GM21737 (cell line): ENCODE results near the gene AGAP3.

Source experiments
- ATAC-seq: cut with Tn5 transposase; IDR thresholded peaks from one replicate; pipeline ENCODE4 v1.9.1; 2021; ENCODE audit warnings: mild to moderate bottlenecking, moderate library complexity; ENCODE audit not compliant: unreplicated experiment

The AGAP3 gene

GRCh38 chr7:151122796-151123157 lies 36.5 kb downstream of the AGAP3 start:
- ATAC-seq, result no peak

DNA sequence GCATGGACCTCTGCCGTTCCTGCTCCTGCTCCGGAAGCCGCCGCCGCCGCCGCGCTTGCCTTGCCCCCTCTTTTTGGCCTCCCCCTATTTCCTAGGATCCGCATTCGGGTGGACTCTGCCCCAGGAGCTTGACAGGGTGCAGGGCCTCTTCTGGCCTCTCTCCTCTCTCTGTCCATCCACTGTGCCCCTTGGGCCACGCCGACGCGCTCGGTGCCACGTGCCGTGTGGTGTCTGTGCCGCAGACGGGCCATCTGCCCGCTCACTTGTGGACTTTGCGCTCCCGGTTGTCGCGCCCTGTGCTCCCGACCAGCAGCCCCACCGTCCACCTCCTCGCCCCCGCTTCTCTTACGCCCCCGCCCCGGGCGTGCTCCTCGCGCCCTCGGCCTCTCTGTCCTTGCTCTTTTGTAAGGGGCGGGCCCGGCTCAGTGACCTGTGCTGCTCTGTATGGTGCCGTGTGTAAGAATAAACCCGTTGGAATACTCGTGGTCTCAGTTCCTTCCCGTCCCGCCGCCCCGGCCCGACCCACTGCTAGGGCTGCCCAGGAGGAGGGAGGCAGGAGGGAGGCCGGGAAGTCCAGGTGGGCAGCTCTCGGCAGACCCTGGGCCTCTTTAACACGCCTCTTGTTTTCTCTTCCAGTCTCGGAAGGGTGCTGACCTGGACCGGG lies 37.0 kb downstream of the AGAP3 start:
- no peak for ATAC-seq

- peak; percentile 55 for ATAC-seq
These were observed 37.7 kb downstream of the AGAP3 start for GRCh38 chr7:151123822-151124464.

DNA sequence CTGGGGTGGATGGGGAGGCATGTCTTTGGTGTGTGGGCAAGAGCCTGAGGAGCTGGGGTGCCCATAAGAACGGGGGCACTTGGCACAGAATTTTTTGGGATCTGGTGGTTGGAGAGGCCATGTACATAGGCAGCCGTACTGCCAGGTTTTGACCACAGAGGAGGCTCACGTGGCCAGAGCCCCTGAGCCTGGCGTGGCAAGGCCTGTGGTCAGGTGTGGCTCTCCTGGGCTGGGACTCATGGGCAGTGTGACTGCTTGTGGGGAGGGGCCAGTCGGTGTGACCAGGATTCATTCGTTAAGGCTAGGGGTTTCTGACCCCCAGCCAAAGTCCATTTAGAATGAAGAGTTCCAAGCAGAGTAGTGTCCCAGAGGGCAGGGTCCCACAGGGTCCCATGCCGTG lies 38.2 kb downstream of the AGAP3 start:
- no peak for ATAC-seq

DNA sequence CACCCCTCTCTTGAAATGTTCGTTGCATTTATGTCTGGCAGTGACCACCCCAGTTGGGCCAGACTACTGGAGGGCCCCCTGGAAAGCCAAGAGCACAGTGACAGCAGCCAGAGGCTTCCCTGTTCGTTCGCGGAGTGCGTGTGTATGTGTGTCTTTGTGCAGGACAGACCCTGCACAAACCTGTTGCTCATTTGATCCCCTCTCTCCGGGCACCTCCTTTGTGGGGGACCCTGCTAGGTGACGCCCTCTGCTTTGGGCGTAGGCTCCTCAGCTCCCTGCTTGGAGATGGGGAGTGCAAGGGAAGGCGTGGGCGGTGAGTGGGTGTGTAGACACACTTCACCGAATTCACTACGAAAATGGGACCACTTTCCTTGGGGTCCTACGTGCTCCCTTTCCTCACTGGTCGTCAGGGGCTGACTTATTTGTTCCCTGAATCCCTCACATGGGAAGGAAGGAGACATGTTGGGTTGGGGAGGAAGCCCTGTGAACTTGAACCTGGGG lies 38.7 kb downstream of the AGAP3 start:
- ATAC-seq, result no peak

GRCh38 chr7:151125470-151125845 lies 39.2 kb downstream of the AGAP3 start:
- ATAC-seq, result no peak

GRCh38 chr7:151125846-151126481 lies 39.7 kb downstream of the AGAP3 start:
- ATAC-seq, result no peak

GRCh38 chr7:151126491-151127137 lies 40.3 kb downstream of the AGAP3 start:
- ATAC-seq, result no peak

GRCh38 chr7:151128144-151128543 lies 41.9 kb downstream of the AGAP3 start:
- no peak for ATAC-seq

DNA sequence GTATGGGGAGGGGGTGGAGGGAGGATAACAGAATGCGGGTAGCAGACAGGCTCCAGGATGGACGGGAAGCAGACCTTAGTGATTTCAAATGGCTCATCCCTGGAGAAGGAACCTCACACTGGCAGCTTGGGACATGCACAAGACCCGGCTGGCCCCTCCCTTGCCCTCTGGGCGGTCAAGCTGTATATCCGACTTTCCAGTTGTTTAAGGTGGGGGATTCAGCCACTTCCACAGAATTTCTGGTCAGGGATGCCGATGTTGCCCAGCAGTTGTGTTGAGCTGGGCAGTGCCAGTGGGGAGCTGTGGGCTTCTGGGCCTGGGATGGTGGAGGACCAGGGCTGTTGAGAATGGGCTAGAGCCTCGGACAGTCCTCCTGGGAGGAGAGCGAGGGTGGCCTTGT lies 42.4 kb downstream of the AGAP3 start:
- no peak for ATAC-seq

DNA sequence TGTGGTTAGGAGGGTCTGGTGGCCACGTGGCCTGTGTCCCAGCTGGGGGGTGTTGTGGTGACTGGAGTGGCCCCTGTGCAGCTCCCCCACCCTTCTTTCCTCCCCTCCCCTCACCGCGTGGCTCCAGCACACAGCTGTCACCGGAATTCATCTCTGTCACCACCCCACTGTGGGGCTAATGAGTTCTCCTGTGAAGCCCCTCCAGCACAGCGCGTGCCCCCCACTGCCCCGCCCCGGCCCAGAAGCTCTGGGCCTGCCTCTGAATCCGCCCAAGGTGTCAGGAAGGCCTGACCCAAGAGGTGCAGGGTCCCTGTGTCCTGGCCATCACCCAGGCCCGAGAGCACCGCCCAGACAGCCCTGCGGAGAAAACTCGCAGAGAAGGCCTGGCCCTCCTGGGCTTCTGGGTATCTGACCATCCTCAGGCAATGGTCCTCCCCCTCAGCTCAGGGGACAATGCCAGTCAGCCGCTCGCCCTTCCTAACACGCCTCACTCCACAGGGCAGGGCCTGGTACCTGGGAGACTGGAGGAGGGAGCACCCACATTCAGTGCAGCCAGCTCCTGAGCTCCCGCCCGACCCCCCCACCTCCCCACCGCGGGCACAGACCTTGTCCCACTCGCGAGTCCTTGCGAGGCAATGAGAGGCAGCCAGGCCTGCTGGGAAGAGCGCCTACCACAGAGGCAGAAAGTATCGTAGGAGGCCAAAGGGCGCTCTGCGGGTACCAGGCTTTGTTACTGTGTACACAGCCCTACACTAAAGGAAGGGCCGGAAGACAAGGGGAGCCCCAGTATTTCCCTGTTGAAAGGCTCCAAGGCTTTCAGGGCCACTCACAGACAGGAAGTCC lies 43.1 kb downstream of the AGAP3 start:
- no peak for ATAC-seq

- ATAC-seq, result no peak
These were observed 43.8 kb downstream of the AGAP3 start for GRCh38 chr7:151129960-151130591.

DNA sequence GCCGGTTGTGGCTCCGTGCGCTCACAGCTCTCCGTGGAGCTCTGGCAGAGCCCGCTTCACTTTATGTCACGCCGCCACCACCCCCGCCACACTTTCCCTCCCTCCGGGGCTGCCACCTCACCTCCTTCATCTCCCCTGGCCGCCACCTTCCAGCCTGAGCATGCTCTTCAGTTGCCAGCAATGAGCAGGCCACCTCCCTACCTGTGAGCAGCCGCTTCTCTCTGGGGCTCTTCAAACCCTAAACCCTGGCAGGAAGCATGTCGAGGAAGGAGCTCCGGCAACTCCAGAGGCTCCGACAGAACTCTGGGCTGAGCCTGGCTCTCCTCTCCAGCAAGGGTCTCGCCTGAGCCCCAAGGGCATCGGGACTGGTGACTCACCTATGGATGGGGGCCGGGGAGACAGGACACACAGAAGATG lies 44.5 kb downstream of the AGAP3 start:
- ATAC-seq, result no peak

DNA sequence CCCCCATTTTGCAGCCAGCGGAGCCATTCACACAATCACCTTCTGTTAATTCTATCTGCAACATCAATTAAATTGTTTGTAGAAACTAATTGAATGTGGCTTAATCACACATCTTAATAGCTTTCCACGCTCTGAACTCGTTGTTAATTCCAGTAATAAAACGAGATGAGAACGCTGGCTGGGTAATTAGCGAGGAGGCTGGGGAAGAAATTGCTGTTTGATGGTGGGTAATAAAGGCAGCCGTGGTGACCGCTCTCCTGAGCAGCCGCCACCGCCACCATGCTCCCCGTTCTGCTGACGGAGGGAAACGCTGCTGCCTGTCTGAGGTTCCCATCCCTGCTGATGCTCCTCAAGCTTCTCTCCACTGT lies 44.9 kb downstream of the AGAP3 start:
- no peak for ATAC-seq

GRCh38 chr7:151131592-151132293 lies 45.5 kb downstream of the AGAP3 start:
- no peak for ATAC-seq

- ATAC-seq, result no peak
These were observed 46.4 kb downstream of the AGAP3 start for GRCh38 chr7:151132461-151133205.

DNA sequence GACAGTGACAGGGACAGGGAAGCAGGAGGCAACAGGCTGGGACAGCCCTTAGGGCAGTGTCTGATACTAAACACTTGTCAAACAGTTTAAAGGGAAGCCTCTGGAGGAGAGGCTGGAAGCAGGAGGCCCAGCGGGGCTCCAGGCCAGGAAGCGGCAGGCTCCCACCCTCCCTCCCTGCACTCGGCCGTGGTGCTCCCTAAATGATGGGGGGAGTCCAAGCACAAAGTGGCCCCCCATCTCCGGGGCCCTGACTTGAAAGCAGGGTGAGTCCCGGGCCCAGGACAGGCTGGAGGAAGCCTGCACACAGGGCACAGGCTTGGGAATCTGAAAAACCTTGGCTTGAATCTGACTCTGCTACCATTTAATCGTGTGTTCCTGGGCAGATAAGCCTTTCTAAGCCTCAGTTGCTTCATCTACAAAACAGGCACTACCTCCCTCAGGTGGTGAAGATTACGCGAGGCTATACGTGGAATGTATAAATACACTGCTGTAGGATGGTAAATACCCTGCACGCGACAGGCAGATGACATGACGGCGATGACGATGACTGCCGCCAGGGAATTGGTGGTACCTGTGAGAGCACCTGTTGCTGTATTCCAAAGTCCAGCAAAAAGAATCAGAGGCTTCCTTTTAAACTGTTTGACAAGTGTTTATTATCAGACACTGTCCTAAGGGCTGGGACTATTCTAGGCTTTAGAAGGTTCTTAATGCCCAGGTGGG lies 47.2 kb downstream of the AGAP3 start:
- no peak for ATAC-seq

DNA sequence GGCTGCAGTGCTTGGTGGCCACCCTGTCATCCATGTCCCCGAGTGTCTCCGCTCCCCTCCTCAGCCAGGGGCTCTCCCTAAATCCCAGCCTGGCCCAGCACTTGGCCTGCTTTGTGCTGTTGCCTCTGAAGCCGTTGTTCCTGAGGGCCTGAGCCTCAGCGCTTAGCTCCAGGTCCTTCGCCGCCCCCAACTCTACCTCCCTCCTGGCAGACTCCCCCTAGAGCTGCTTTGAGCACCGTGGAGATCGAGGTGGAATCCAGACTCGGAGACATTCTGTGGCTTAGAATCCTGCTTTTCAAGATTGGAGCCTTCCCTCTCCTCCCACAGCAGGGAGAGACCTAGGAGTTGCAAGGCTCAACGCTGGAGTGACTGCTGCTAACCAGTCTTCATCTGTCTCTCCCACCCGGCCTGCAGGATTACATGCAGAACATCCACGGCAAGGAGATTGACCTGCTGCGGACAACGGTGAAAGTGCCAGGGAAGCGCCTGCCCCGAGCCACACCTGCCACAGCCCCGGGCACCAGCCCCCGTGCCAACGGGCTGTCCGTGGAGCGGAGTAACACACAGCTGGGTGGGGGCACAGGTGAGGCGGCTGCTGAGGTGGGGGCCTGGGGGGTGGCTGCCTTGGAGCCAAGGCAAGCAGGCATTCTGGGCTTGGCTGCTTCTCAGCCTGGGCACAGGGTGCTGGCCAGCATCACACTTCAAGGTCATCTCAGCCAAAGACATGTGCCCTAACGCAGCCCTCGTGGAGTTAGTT lies 47.9 kb downstream of the AGAP3 start:
- no peak for ATAC-seq
